Right lobe of liver (tissue), 4 donors: ENCODE data around the gene ACBD5.

Experiments used
- POLR2A ChIP-seq: fragments of 450-650 bp; IDR thresholded peaks from one replicate; pipeline ENCODE4 v1.6.1; 2017; ENCODE audit warnings: antibody characterized with exemption, mild to moderate bottlenecking
- TF ChIP-seq, protein P1 (sequence below), 4 donors: fragments of 200-600 bp in 3 of 4; fragments of 450-650 bp in 1 of 4; IDR thresholded peaks; one replicate each; pipeline versions ENCODE4 v1.5.1 to v1.8.0; 2016 to 2022; ENCODE audit warnings: antibody characterized with exemption in 4 of 4, mild to moderate bottlenecking in 2 of 4
- donor health status: DM: no; HTN: no; CAD: no.
- donor health status: DM: no; HTN: no; CAD: no.
- donor health status: DM: no; HTN: yes; CAD: no.

DNA sequence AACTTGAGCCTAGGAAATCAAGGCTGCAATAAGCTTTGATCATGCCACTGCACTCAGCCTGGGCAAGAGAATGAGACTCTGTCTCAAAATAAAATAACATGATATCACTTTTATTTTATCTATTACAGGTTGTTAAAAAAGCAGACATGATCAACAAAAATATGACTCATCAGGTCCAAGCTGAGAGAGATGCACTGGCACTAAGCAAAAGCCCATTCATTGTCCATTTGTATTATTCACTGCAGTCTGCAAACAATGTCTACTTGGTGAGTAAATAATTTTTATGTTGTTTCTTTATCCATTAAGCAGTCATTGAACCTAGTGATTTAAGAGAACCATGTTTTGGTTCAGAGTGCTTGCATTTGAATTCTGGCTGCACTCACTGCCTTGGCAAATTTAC is 82.2 kb downstream of the ACBD5 start:
- TF ChIP-seq, protein P1, sequence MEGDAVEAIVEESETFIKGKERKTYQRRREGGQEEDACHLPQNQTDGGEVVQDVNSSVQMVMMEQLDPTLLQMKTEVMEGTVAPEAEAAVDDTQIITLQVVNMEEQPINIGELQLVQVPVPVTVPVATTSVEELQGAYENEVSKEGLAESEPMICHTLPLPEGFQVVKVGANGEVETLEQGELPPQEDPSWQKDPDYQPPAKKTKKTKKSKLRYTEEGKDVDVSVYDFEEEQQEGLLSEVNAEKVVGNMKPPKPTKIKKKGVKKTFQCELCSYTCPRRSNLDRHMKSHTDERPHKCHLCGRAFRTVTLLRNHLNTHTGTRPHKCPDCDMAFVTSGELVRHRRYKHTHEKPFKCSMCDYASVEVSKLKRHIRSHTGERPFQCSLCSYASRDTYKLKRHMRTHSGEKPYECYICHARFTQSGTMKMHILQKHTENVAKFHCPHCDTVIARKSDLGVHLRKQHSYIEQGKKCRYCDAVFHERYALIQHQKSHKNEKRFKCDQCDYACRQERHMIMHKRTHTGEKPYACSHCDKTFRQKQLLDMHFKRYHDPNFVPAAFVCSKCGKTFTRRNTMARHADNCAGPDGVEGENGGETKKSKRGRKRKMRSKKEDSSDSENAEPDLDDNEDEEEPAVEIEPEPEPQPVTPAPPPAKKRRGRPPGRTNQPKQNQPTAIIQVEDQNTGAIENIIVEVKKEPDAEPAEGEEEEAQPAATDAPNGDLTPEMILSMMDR (IDR thresholded peaks at IDR 0.05): no peak
- no peak for TF ChIP-seq POLR2A
